Parathyroid adenoma (tissue), 2 donors: Measurements from ENCODE around the gene CAST.

Source experiments
- H2AFZ ChIP-seq: fragments of 300-600 bp; sonication (generic); one replicate; pipeline ENCODE4 v1.7.0; 2017; ENCODE audit warnings: antibody characterized with exemption, mild to moderate bottlenecking
- H3K27ac ChIP-seq: fragments of 300-600 bp; sonication (generic); one replicate; pipeline ENCODE4 v1.7.0; 2017
- H3K27me3 ChIP-seq: fragments of 300-600 bp; sonication (generic); one replicate; pipeline ENCODE4 v1.7.0; 2017; ENCODE audit warnings: low read length; ENCODE audit not compliant: control insufficient read depth, insufficient read depth
- H3K36me3 ChIP-seq: fragments of 300-600 bp; sonication (generic); one replicate; pipeline ENCODE4 v1.7.0; 2017; ENCODE audit warnings: low read length; ENCODE audit not compliant: control insufficient read depth, insufficient read depth
- H3K4me1 ChIP-seq: fragments of 300-600 bp; sonication (generic); one replicate; pipeline ENCODE4 v1.7.0; 2017; ENCODE audit warnings: control low read depth
- H3K4me2 ChIP-seq: fragments of 300-600 bp; sonication (generic); one replicate; pipeline ENCODE4 v1.7.0; 2017; ENCODE audit warnings: low read length
- H3K4me3 ChIP-seq: fragments of 300-600 bp; sonication (generic); one replicate; pipeline ENCODE4 v1.7.0; 2017; ENCODE audit warnings: low read depth, low read length
- H3K79me2 ChIP-seq: fragments of 300-600 bp; sonication (generic); one replicate; pipeline ENCODE4 v1.7.0; 2017; ENCODE audit warnings: control low read depth
- H3K9ac ChIP-seq: fragments of 300-600 bp; sonication (generic); one replicate; pipeline ENCODE4 v1.7.0; 2017; ENCODE audit warnings: mild to moderate bottlenecking
- H3K9me3 ChIP-seq: fragments of 300-600 bp; sonication (generic); one replicate; pipeline ENCODE4 v1.7.0; 2017; ENCODE audit warnings: low read length; ENCODE audit not compliant: control insufficient read depth
- TF ChIP-seq, protein P1 (sequence below): fragments of 300-600 bp; sonication (generic); IDR thresholded peaks from one replicate; pipeline ENCODE4 v1.7.0; 2017; ENCODE audit warnings: antibody characterized with exemption, mild to moderate bottlenecking
- donor health status: primary hyperparathyroidism.

Gene CAST

DNA sequence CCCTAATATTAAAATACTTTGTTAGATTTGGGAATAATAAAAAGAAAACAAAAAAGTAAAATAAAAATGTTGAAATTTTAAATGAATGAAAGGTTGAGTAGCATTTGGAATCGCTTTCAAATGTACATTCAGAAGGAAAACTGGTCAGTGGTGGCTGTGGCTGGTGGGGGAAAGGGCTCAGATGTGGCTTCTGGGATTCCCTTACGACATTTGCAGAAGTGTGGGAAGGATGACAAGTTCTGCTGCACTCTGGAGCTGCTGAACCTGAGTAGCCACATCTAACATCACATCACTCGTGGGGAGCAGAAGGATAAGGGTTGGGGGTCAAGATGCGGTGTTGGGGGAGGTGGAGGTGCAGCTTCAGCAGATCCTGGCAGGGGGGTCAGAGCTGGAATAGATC, 25.6 kb upstream of the CAST start:
- TF ChIP-seq, protein P1, sequence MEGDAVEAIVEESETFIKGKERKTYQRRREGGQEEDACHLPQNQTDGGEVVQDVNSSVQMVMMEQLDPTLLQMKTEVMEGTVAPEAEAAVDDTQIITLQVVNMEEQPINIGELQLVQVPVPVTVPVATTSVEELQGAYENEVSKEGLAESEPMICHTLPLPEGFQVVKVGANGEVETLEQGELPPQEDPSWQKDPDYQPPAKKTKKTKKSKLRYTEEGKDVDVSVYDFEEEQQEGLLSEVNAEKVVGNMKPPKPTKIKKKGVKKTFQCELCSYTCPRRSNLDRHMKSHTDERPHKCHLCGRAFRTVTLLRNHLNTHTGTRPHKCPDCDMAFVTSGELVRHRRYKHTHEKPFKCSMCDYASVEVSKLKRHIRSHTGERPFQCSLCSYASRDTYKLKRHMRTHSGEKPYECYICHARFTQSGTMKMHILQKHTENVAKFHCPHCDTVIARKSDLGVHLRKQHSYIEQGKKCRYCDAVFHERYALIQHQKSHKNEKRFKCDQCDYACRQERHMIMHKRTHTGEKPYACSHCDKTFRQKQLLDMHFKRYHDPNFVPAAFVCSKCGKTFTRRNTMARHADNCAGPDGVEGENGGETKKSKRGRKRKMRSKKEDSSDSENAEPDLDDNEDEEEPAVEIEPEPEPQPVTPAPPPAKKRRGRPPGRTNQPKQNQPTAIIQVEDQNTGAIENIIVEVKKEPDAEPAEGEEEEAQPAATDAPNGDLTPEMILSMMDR, result no peak
- H3K4me3 ChIP-seq, result no peak overlapping the region
- H3K27me3 ChIP-seq, result no peaks in the 10 kb centered on the region
- H3K36me3 ChIP-seq, result no peaks in the 10 kb centered on the region
- H3K9ac ChIP-seq, result no peak overlapping the region
- no peaks in the 10 kb centered on the region for H3K79me2 ChIP-seq
- H3K27ac ChIP-seq, result no peak overlapping the region
- no peaks in the 10 kb centered on the region for H3K4me1 ChIP-seq
- H3K4me2 ChIP-seq, result no peak overlapping the region
- no peak overlapping the region for H2AFZ ChIP-seq
- H3K9me3 ChIP-seq, result no peaks in the 10 kb centered on the region

DNA sequence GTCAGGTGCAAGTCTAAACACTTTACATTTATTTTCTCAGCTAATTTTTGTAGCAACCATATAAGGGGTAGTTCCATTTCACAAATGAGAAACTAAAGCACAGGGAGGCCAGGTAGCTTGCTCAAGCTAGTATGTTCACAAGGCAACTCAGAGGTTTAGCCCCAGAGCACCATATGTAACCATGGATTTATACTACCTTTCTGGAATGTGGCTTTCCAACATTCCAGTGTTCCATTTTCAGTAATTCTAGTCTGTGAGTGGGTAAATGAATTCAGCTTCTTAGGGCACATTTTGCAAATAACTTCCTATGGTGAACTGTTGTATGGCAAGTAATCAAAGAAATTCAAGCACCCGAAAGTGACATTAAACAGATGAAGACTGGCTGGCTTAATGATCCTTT, 25.0 kb upstream of the CAST start:
- Histone ChIP-seq H3K9me3 (no peaks in the 10 kb centered on the region), H3K4me1 (no peaks in the 10 kb centered on the region), H2AFZ (no peak overlapping the region), H3K27me3 (no peaks in the 10 kb centered on the region), H3K4me2 (no peak overlapping the region), H3K79me2 (no peaks in the 10 kb centered on the region), H3K9ac (no peak overlapping the region), H3K4me3 (no peak overlapping the region), H3K27ac (no peak overlapping the region), H3K36me3 (no peaks in the 10 kb centered on the region)
- TF ChIP-seq, protein P1, result no peak

DNA sequence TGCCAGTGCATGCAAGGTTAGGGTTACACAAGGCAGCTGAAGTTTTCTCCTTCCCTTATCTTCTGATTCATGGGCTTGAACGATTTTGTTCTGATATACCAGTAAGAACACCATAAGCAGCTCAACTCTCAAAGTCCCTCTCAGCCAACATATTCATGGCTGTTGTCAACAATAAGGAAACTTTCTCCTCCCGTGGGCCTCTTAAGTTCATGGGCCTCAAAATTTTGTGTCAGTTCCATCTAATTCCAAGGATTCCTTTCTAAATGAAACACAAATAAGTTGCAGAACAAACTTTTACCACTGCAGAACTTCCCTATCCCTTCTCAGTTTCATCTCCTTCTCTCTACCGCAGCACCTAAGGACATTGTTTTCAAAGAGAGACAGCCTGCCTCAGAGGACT, 23.6 kb upstream of the CAST start:
- TF ChIP-seq, protein P1, result no peak
- Histone ChIP-seq H3K9me3 (no peaks in the 10 kb centered on the region), H3K36me3 (no peaks in the 10 kb centered on the region), H3K27ac (no peak overlapping the region), H3K4me2 (no peak overlapping the region), H3K27me3 (no peaks in the 10 kb centered on the region), H3K9ac (no peak overlapping the region), H3K4me1 (no peaks in the 10 kb centered on the region), H3K4me3 (no peak overlapping the region), H3K79me2 (no peaks in the 10 kb centered on the region), H2AFZ (no peak overlapping the region)

DNA sequence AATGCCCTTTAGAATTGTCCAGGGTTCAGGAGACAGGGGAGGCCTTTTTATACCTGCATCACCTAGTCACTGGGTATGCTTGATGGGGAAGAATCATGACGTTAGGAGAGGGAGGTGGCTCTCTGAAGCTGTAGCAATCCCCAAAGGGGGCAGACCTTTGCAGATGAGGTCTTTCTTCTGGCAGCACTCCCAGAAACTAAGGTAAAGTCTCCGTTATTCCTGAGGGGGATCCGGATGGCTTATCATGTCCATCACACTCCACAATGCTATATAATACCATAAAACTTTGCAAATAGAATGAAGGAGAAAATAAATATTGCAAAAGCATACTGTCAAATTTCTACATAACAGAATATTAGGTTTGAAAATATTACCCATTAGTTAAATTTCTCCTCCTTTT, 21.5 kb upstream of the CAST start:
- H3K4me3 ChIP-seq, result no peak overlapping the region
- H2AFZ ChIP-seq, result no peak overlapping the region
- peaks cover 6% of the 10 kb centered on the region for H3K4me1 ChIP-seq
- H3K36me3 ChIP-seq, result no peaks in the 10 kb centered on the region
- H3K27ac ChIP-seq, result no peak overlapping the region
- H3K79me2 ChIP-seq, result no peaks in the 10 kb centered on the region
- no peaks in the 10 kb centered on the region for H3K27me3 ChIP-seq
- H3K9ac ChIP-seq, result no peak overlapping the region
- H3K4me2 ChIP-seq, result no peak overlapping the region
- TF ChIP-seq, protein P1, result no peak
- H3K9me3 ChIP-seq, result no peaks in the 10 kb centered on the region

DNA sequence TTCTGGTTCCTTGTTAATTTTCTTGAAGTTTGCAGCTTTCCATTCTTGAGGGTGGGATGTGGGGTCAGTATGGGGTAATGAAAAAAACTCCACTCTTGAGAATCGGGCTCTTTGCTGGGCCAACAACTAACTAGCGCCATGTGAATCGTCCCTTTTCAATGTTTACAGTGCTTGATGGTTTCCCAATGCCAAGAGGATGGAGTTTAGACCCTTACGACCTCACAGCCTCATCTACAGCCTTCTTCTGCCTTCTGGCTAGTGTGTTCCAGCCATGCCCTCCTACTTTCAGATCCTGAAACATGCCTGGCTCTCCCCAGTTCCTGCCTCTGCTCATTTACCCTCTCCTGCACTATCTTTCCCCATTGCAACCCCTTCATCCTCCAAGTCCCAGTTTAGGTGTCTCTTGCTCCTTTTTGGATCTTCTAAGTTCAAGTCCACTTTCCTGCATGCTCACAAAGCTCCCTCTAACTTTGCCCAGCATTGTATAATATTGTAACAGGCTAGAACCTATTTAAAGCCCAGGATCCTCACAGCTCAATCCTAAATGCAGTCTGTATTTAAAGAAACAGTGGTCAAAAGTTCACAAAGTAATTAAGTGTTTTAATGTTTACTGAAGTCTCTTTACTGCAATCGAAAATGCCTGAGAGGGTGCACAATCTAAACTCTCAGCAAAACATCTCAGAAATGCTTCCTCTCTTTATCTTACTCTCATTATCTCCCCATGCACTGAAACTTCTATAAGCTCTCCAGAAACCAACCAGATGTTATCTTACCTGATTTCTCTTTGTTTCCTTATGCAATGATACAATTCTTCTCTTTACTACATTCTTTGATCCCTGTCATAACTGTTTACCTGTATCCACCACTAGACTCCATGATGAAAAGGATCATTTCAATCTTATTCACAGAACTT, 20.6 kb upstream of the CAST start:
- TF ChIP-seq, protein P1, result no peak

More for the DNA sequence above, 20.6 kb upstream of the CAST start:
- H3K27ac ChIP-seq, result no peak overlapping the region
- H2AFZ ChIP-seq, result no peak overlapping the region
- H3K4me1 ChIP-seq, result peaks cover 6% of the 10 kb centered on the region
- H3K9ac ChIP-seq, result no peak overlapping the region
- H3K4me2 ChIP-seq, result no peak overlapping the region
- H3K79me2 ChIP-seq, result no peaks in the 10 kb centered on the region
- H3K4me3 ChIP-seq, result no peak overlapping the region
- H3K27me3 ChIP-seq, result no peaks in the 10 kb centered on the region
- no peaks in the 10 kb centered on the region for H3K36me3 ChIP-seq
- H3K9me3 ChIP-seq, result no peaks in the 10 kb centered on the region
